NT2/D1 (cell line): ENCODE results near the gene MRPL22.
"Not testable (repeated sequence)": the region's sequence is repeated elsewhere in the genome, so short reads cannot be mapped to it uniquely, and the experiment has no call there.

Source experiments
- DNase-seq: peaks from one replicate; pipeline ENCODE4 v3.0.0-alpha.2; 2011; ENCODE audit warnings: low read depth, low spot score
- H3K27me3 ChIP-seq: 2 replicates; pipeline ENCODE4 v1.6.0; 2011; ENCODE audit warnings: mild to moderate bottlenecking; ENCODE audit not compliant: insufficient read length, insufficient read depth
- H3K36me3 ChIP-seq: 2 replicates; pipeline ENCODE4 v1.6.1; 2011; ENCODE audit warnings: mild to moderate bottlenecking, low read length, mixed read lengths; ENCODE audit not compliant: insufficient read depth, insufficient read length
- H3K4me1 ChIP-seq: 2 replicates; pipeline ENCODE4 v1.5.1; 2011; ENCODE audit not compliant: insufficient read depth, insufficient read length
- H3K4me3 ChIP-seq: 2 replicates; pipeline ENCODE4 v1.5.1; 2011; ENCODE audit warnings: low read depth; ENCODE audit not compliant: insufficient read length
- H3K9ac ChIP-seq: 2 replicates; pipeline ENCODE4 v1.6.0; 2011; ENCODE audit warnings: low read depth; ENCODE audit not compliant: insufficient read length
- H3K9me3 ChIP-seq: 2 replicates; pipeline ENCODE4 v1.5.1; 2011; ENCODE audit warnings: mild to moderate bottlenecking, low read length; ENCODE audit not compliant: insufficient read depth
- SUZ12 ChIP-seq: IDR thresholded peaks from 2 replicates; pipeline ENCODE4 v1.6.1; 2011; ENCODE audit not compliant: insufficient read length, insufficient read depth; ENCODE audit errors: extremely low read depth
- YY1 ChIP-seq: IDR thresholded peaks from 2 replicates; pipeline ENCODE4 v1.6.1; 2011; ENCODE audit not compliant: insufficient read length, insufficient read depth
- ZNF274 ChIP-seq: IDR thresholded peaks from 2 replicates; pipeline ENCODE4 v1.6.1; 2011; ENCODE audit warnings: mild to moderate bottlenecking, low read depth, low read length

Gene MRPL22

GRCh38 chr5:154966081-154966841 lies 25.4 kb downstream of the MRPL22 start:
- DNase-seq: no peak
- H3K9me3 ChIP-seq: no peaks in the 10 kb centered on the region
- no peak overlapping the region for H3K4me3 ChIP-seq
- no peak overlapping the region for H3K9ac ChIP-seq
- TF ChIP-seq ZNF274 (no peak), YY1 (no peak), SUZ12 (no peak)
- H3K4me1 ChIP-seq: no peaks in the 10 kb centered on the region
- no peaks in the 10 kb centered on the region for H3K27me3 ChIP-seq
- H3K36me3 ChIP-seq: peaks cover 32% of the 10 kb centered on the region

- no peaks in the 10 kb centered on the region for H3K4me1 ChIP-seq
- H3K9me3 ChIP-seq: no peaks in the 10 kb centered on the region
- peaks cover 26% of the 10 kb centered on the region for H3K36me3 ChIP-seq
- H3K4me3 ChIP-seq: no peak overlapping the region
- no peak for DNase-seq
- no peak for TF ChIP-seq SUZ12
- no peak for TF ChIP-seq YY1
- no peak for TF ChIP-seq ZNF274
- no peak overlapping the region for H3K9ac ChIP-seq
- H3K27me3 ChIP-seq: no peaks in the 10 kb centered on the region
Observed at GRCh38 chr5:154966874-154967273, 26.0 kb downstream of the MRPL22 start.

- Histone ChIP-seq H3K9me3 (no peaks in the 10 kb centered on the region), H3K4me3 (no peak overlapping the region), H3K4me1 (no peaks in the 10 kb centered on the region), H3K27me3 (no peaks in the 10 kb centered on the region), H3K36me3 (peaks cover 26% of the 10 kb centered on the region), H3K9ac (no peak overlapping the region)
- TF ChIP-seq YY1: no peak
- no peak for DNase-seq
Observed at GRCh38 chr5:154967421-154968024, 26.6 kb downstream of the MRPL22 start.

- no peak overlapping the region for H3K9ac ChIP-seq
- no peak for DNase-seq
- no peaks in the 10 kb centered on the region for H3K9me3 ChIP-seq
- H3K4me3 ChIP-seq: no peak overlapping the region
- TF ChIP-seq SUZ12: no peak
- TF ChIP-seq ZNF274: no peak
- TF ChIP-seq YY1: no peak
- peaks cover 26% of the 10 kb centered on the region for H3K36me3 ChIP-seq
- H3K4me1 ChIP-seq: no peaks in the 10 kb centered on the region
- H3K27me3 ChIP-seq: no peaks in the 10 kb centered on the region
Observed at GRCh38 chr5:154968953-154969352, 28.1 kb downstream of the MRPL22 start.

GRCh38 chr5:154970759-154971158 lies 29.9 kb downstream of the MRPL22 start:
- Histone ChIP-seq H3K9ac (no peak overlapping the region), H3K4me3 (no peak overlapping the region), H3K9me3 (no peaks in the 10 kb centered on the region; the same call in 1 of the 2 replicates), H3K27me3 (no peaks in the 10 kb centered on the region), H3K4me1 (no peaks in the 10 kb centered on the region), H3K36me3 (peaks cover 26% of the 10 kb centered on the region)
- TF ChIP-seq YY1: no peak
- no peak for TF ChIP-seq SUZ12
- TF ChIP-seq ZNF274: no peak
- no peak for DNase-seq

- no peaks in the 10 kb centered on the region; the same call in 1 of the 2 replicates for H3K9me3 ChIP-seq
- H3K4me1 ChIP-seq: no peaks in the 10 kb centered on the region
- no peak for TF ChIP-seq YY1
- no peak for DNase-seq
- no peak overlapping the region for H3K4me3 ChIP-seq
- no peak overlapping the region for H3K9ac ChIP-seq
- H3K27me3 ChIP-seq: no peaks in the 10 kb centered on the region
- peaks cover 22% of the 10 kb centered on the region for H3K36me3 ChIP-seq
Observed at GRCh38 chr5:154971501-154971900, 30.6 kb downstream of the MRPL22 start.

GRCh38 chr5:154972476-154973080 lies 31.7 kb downstream of the MRPL22 start:
- H3K9me3 ChIP-seq: no peaks in the 10 kb centered on the region; the same call in 1 of the 2 replicates
- H3K9ac ChIP-seq: no peak overlapping the region
- peaks cover 14% of the 10 kb centered on the region for H3K36me3 ChIP-seq
- no peaks in the 10 kb centered on the region for H3K4me1 ChIP-seq
- TF ChIP-seq SUZ12 (no peak), YY1 (no peak), ZNF274 (no peak)
- no peak overlapping the region for H3K4me3 ChIP-seq
- H3K27me3 ChIP-seq: no peaks in the 10 kb centered on the region
- peak; percentile 1 for DNase-seq

- DNase-seq, H3K36me3 ChIP-seq, H3K9ac ChIP-seq, H3K27me3 ChIP-seq, H3K9me3 ChIP-seq, H3K4me1 ChIP-seq, H3K4me3 ChIP-seq: not testable (repeated sequence)
Observed at GRCh38 chr5:154976082-154976481, 35.2 kb downstream of the MRPL22 start.
